Measurements from ENCODE around the gene PIEZO2.

PIEZO2 gene

GRCh38 chr18:11125492-11126315, 23.7 kb downstream of the PIEZO2 start:
- no peak for DNase-seq (ENCODE audit: low read depth in 1 of 2, low spot score in 1 of 2)
- no peaks in the 10 kb centered on the region for H3K27me3 ChIP-seq (ENCODE audit: insufficient read depth, poor library complexity, severe bottlenecking)
- H3K27ac ChIP-seq (replicated peaks) = no peak overlapping the region
- TF ChIP-seq, protein P1, sequence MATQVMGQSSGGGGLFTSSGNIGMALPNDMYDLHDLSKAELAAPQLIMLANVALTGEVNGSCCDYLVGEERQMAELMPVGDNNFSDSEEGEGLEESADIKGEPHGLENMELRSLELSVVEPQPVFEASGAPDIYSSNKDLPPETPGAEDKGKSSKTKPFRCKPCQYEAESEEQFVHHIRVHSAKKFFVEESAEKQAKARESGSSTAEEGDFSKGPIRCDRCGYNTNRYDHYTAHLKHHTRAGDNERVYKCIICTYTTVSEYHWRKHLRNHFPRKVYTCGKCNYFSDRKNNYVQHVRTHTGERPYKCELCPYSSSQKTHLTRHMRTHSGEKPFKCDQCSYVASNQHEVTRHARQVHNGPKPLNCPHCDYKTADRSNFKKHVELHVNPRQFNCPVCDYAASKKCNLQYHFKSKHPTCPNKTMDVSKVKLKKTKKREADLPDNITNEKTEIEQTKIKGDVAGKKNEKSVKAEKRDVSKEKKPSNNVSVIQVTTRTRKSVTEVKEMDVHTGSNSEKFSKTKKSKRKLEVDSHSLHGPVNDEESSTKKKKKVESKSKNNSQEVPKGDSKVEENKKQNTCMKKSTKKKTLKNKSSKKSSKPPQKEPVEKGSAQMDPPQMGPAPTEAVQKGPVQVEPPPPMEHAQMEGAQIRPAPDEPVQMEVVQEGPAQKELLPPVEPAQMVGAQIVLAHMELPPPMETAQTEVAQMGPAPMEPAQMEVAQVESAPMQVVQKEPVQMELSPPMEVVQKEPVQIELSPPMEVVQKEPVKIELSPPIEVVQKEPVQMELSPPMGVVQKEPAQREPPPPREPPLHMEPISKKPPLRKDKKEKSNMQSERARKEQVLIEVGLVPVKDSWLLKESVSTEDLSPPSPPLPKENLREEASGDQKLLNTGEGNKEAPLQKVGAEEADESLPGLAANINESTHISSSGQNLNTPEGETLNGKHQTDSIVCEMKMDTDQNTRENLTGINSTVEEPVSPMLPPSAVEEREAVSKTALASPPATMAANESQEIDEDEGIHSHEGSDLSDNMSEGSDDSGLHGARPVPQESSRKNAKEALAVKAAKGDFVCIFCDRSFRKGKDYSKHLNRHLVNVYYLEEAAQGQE (IDR thresholded peaks at IDR 0.05; ENCODE audit: insufficient replicate concordance, low read depth) = no peak
- TF ChIP-seq GABPA (IDR thresholded peaks at IDR 0.05; ENCODE audit: low read depth) = no peak
- no peak for TF ChIP-seq SPI1 (IDR thresholded peaks at IDR 0.05; ENCODE audit: borderline replicate concordance, low read depth)
- no peak for TF ChIP-seq POLR2AphosphoS5 (IDR thresholded peaks at IDR 0.05; ENCODE audit: low read depth)
- TF ChIP-seq CTCF (IDR thresholded peaks at IDR 0.05; ENCODE audit: insufficient read depth, low read length) = no peak
- no peak overlapping the region for H3K4me3 ChIP-seq (replicated peaks; ENCODE audit: insufficient read depth, low read length)

- no peak for TF ChIP-seq CTCF (IDR thresholded peaks at IDR 0.05; ENCODE audit: insufficient read depth, low read length)
- no peak for TF ChIP-seq GABPA (IDR thresholded peaks at IDR 0.05; ENCODE audit: low read depth)
- TF ChIP-seq POLR2AphosphoS5 (IDR thresholded peaks at IDR 0.05; ENCODE audit: low read depth) = no peak
- TF ChIP-seq, protein P1 (IDR thresholded peaks at IDR 0.05; ENCODE audit: insufficient replicate concordance, low read depth) = no peak
- TF ChIP-seq SPI1 (IDR thresholded peaks at IDR 0.05; ENCODE audit: borderline replicate concordance, low read depth) = no peak
- H3K4me3 ChIP-seq (replicated peaks; ENCODE audit: insufficient read depth, low read length) = no peak overlapping the region
- H3K27me3 ChIP-seq (ENCODE audit: insufficient read depth, poor library complexity, severe bottlenecking) = no peaks in the 10 kb centered on the region
- DNase-seq (ENCODE audit: low read depth in 1 of 2, low spot score in 1 of 2) = no peak
- no peak overlapping the region for H3K27ac ChIP-seq (replicated peaks)
These were observed 25.3 kb downstream of the PIEZO2 start for GRCh38 chr18:11124054-11124453.

- DNase-seq (ENCODE audit: low read depth in 1 of 2, low spot score in 1 of 2) = no peak
These were observed 27.9 kb downstream of the PIEZO2 start for GRCh38 chr18:11121443-11121849.

More at GRCh38 chr18:11121443-11121849, 27.9 kb downstream of the PIEZO2 start:
- H3K4me3 ChIP-seq (replicated peaks; ENCODE audit: insufficient read depth, low read length) = no peak overlapping the region
- TF ChIP-seq CTCF (IDR thresholded peaks at IDR 0.05; ENCODE audit: insufficient read depth, low read length) (no peak), SPI1 (IDR thresholded peaks at IDR 0.05; ENCODE audit: borderline replicate concordance, low read depth) (no peak), POLR2AphosphoS5 (IDR thresholded peaks at IDR 0.05; ENCODE audit: low read depth) (no peak), GABPA (IDR thresholded peaks at IDR 0.05; ENCODE audit: low read depth) (no peak)
- TF ChIP-seq, protein P1 (IDR thresholded peaks at IDR 0.05; ENCODE audit: insufficient replicate concordance, low read depth) = no peak
- no peak overlapping the region for H3K27ac ChIP-seq (replicated peaks)
- no peaks in the 10 kb centered on the region for H3K27me3 ChIP-seq (ENCODE audit: insufficient read depth, poor library complexity, severe bottlenecking)
